Right forelimb (tissue), 1 donor: ENCODE results near the gene PIH1D1.

Experiments
- DNase-seq: peaks from one replicate; pipeline ENCODE4 v3.0.0-alpha.2; 2018

Gene PIH1D1

DNA sequence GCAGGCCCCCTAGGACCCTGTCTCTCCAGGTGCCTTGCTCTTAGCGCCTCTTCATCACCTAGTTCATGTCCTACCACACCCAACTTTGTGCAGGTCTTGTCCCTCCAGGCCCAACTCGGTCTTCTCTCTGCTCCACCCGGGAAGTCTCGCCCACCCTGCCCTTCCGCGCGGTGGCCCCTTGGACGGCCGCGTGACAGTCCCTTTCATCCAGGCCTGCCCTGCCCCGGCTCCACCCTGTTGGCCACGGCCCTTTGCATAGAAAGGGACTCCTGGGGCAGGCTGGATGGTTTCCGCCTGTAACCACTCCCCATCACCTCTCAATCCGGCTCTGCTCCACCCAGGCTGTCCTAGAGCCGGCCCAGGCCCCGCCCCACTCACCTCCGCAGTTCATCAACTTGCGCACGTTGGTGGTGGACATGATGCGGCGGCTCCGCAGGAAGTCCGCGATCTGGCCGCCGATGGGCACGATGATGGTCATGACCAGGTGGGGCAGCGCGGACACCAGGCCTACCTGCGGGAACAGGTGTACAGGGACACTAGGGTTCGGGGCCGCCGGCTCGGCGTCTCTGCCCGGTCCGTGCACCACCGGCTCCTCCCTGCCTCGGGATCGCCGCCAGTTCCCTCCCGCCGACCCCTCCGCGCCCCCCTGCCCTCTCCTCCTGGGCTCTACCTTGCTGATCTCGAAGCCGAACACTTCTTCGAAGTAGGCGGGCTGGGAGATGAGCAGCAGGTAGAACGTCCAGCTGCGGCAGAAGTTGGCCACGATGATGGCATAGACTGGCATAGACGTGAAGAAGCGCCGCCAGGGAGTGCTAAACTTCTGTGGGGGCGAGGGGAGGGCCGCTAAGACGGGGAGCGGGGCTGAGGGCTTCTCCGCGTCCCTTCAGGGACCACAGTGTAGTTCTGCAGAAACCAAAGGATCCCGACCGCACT, 19.2 kb downstream of the PIH1D1 start:
- no peak for DNase-seq

DNA sequence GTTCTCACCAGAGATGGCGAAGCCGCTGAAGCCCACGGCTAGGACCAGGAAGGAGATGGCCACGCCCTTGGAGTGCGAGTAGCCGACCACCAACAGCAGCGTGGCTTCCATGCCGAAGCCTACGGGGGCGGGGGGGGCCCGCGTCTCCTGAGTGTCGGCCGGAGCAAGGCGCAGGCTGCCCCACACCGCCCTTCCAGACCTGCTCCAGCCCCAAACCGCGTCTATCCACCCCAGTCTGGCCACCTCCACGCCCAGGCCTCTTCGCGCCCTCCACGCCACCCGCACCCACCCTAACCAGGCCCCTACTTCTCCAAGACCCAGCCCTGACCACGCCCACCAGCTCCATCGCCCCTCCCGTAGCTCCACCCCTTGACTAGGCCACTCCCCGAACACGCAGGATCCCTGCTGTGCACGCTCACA, 20.3 kb downstream of the PIH1D1 start:
- no peak for DNase-seq

DNA sequence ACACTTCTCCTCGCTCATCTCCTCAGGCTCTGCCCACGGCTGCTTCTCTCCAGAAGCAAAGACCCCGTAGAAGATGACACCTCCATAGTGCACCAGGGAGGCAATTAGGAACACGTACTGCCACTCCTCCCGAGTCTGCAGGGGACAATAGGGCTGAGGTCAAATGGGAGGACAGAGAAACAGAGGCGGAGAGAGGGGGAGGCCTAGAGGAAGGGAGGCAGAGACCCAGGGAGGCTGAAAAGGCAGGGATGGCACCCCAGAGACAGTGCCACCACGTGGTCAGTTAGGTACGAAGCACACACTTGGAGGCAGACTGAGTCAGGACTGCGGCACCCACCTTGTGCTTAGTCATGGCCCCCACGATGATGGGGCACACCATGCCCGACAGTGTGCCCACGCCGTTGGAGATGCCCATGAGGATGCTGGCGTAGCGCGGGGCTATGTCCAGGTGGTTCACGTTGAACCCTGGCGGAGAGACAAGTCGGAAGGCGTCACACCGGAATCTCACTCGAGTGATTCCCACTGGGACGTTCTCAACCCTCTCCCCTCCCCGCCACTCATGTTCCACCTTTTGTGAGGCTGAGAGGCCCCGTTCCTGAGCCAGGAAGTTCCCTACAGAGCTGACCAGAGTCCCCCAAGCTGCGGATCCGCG, 20.8 kb downstream of the PIH1D1 start:
- DNase-seq, result no peak

DNA sequence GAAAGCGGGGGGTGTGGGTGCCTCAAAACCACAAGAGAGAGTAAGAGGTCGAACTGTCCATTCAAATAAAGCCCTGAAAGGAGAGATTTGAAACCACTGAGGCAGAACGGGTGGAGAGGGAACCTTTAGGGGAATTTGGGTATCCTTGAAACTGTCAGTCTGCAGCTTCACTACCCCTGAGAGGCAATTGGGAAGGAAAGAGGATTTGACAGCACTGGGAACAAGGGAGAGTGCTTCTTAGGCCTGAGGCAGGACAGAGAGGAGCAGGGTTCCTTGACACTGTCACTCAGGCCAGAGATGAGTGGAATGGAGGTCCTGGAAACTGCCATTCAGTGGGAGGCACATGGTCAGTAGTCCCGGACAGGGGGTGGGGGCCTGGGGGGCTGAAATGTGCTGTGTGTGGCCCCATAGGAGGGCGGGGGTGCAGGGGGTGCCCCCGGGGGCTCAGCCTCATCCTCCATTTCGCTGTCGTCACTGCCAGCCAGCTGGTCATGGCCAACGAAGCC, 21.4 kb downstream of the PIH1D1 start:
- no peak for DNase-seq

DNA sequence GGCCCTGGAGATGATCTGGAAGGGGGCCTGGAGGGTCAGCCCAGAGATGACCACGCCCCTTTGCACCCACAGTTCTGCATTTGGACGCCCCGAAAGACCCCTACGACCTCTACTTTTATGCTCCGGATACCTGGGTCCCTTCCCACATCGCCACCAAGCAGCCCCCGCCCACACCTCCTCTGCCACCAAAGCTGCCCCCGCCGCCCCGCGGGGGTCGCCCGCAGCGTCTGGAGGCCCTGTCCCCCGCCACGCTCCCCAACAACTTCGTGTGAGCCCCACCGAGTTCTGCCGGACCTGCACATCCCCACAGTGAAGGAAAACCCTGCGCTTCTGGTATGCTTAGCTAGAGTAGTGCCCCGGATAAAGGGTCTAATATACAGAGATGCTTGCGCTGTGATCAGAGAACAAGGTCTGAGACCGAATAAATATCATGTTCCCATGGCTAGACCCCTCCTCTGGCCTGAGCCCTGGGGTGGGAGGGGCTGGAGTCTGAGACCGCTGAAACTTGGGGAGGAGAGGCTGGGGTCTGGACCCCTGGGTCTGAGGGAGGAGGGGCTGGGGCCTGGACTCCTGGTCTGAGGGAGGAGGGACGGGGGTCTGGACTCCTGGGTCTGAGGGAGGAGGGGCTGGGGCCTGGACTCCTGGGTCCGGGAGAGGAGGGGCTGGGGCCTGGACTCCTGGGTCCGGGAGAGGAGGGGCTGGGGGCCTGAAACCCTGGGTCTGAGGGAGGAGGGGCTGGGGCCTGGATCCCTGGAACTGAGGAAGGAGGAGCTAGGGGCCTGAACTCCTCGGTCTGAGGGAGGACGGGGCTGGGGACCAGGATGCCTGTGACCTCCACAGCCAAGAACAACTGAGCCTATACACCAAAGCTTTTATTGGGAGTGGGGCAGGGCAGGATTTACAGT, 22.8 kb downstream of the PIH1D1 start:
- DNase-seq, result no peak

DNA sequence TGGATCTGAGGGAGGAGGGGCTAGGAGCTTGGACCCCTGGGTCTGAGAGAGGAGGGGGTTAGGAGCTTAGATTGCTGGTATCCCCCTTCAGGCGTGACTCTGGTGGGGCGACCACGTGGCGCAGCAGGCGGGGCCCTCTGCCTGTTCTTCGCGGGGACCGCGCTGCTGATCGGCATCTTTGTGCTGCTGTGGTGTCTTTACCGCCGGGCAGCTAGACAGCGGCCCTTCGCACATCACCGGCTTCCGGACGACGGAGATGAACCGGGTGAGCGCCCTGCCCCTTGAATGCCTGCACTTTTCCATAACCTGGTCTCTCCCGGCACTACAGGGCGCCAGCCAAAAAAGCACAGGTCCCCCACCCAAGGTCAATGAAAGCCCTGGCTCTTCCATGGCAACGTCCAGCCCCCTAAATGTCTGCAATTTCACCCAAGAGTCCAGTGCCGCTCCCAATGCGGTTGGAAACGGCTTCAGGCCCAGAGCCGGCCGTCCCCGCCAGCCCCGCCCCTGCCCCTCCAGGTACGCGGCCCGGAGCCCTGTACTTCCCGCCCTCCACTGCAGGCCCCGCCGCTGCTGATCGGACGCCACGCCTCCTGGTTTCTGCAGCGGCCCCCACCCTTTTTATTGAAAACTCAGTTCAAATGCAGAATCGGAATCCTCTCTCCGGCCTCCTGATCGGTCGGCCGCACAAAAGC, 23.6 kb downstream of the PIH1D1 start:
- no peak for DNase-seq

DNA sequence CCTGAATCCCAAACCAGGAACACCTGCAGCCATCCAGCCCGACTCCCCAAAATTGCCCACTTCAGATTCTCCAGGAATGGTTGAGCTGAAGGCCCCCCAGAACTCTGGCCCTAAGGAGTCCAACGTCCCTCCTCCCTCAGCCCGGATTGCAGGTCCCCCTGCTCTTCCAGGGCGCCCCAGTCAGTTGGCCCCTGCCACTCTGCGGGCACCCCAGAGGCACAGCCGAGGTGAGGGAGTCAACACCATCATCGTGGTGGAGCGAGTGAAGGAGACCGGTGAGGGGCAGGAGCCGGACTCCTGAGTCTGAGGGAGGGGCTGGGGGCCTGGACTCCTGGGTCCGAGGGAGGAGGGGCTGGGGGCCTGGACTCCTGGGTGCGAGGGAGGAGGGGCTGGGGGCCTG, 24.3 kb downstream of the PIH1D1 start:
- no peak for DNase-seq

DNA sequence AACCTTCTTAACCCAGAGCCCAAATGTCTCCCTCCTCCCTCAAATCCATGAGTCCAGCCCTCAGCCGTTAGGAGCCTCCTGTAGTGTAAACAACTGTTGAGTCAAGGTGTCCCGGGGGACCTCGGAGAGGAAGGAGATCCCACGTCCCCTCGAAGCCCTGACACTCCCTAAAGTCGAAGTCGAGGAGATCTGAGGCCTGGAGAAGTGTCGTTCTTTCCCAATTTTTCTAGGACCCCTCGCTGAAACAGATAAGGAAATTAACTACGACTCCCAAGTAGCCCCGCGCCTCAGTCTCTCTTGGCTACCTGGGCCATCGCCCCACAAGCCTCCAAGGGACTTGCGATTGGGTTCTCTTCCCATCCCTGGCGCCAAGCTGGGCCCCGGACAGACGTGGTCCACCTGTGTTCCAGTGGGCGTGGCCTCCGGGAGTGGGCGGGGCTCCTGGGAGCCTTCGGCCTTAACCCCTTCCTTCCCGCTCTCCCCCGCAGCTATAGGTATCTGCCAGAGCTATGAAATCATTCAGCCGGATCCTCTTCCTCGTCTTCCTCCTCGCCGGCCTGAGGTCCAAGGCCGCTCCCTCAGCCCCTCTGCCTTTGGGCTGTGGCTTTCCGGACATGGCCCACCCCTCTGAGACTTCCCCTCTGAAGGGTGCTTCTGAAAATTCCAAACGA, 25.6 kb downstream of the PIH1D1 start:
- DNase-seq, result no peak

DNA sequence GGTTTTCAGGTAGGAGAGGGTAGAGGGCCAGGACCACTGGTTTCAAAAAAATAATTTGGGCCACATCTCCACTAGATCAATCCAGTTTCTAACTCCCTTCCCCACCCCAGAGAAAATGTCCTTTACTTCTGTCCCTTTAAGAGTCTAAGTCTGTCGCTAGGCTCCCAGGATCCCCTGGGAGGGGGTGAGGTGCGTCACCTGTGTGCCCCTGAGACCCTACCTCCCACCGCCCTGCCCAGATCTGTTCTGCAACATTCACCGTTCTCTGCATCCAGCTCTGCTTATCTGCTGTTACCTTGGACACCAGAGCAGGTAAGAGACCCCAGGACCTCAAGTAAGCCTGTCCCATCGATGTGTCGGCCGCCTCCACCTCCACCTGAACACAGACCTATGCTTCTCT, 26.4 kb downstream of the PIH1D1 start, which contains the start of gene GFY:
GFY (plus strand) TSS at position 211 of the 400 bp plus-strand sequence. CDS start 1,043 bp downstream, outside the sequence.
- DNase-seq, result no peak

DNA sequence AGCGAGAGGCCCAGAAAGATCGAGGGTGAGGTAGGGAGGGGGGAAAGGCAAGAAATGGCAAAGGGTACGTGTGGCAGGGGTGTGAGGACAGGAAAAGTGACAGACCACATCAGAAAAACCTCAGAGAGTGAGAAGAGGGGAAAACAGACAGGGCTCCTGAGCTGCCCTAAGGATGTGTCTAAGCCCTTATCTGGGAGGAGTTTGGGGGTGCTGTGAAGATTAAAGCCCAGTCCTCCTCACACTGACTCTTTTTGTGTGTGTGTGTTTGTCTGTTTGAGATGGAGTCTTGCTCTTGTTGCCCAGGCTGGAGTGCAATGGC, 27.7 kb downstream of the PIH1D1 start:
- no peak for DNase-seq

DNA sequence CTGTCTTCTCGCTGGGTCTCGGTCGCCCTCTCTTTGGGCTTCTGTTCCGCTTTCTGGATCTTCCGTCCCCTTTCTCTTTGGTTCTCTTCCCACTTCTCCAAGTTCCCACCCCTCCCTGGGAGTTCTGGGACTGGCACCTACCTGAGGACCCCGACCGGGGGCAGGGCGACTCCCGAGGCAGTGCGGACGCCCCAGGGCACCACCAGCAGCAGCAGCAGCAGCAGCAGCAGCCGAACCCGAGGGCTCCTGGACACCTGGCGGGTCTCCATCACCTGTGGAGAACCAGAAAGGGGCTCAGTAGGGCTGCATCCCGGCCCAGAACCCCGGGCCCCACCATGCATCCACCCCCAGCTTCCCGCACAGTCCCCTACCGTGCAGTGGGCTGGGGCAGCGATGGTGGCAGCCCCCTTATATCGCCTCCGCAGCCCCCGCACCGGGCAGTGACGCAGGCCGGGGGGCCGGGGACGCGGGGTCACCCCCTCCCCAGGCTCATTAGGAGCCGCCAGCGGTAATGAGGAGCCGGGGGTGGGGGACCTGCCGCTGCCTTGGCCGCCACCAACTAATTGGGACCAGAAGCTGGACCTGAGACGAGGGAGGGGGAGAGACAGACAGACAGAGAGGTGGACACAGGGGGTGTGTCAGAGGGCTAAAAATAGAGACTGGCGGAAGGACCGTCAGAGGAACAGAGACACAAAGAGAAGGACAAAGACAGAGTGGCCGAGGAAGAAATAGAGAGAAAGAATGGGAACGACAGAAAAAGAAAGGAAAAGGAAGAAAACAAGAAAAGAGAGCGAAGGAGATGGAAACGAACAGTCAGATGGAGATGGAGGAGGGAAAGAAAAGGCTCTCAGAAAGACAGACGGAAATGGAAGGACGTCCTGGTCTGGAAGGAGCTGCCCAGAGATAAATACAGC, 28.3 kb downstream of the PIH1D1 start, which contains the start of gene PTH2:
PTH2 (minus strand) TSS at position 371 of the 914 bp plus-strand sequence; CDS start at position 269, 102 bp downstream.
- DNase-seq, result no peak

DNA sequence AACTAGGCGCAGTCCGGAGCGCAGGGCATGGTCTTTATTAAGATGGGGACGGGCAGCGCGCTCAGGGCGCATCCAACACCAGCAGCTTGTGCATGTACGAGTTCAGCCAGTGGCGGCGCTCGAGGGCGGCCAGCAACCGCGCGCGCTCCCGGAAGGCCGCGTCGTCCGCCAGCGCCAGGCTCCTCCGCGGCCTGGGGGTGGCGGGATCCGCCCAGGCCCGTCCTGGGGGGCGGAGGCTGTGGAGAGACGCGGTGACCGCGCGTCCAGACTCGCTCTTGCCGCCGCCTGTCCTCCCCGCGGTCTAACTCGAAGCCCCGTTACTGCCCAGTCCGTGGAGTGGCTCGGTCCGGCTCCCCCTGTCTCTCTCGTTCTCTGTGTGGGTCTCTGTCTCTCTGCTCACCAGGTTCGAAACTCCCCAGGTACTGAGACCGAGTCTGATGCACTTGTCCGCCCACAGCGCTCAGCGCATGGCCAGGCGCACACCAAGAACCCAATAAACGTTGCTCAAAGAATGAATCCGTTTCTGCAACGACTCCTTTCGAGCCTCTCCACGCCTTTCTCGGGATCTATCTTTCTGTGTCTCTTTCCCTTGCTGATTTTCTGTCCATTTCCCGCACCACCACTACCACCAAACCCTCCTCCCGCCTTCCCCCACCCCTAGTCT, 29.1 kb downstream of the PIH1D1 start:
- no peak for DNase-seq

DNA sequence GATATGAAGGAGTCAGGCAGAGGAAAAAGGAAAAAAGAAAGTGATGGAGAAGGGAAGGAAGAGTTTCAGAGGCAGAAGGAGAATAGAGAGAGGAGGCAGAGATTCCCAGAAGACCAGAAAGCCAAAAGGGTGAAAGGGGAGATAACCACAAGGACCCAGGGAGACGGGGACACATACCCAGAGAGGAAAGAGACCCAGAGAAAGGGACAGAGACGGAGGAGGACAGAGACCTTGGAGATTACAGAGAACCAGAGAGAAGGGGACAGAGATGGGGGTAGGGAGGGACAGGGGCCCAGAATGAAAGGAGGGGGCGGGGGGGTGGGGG, 29.8 kb downstream of the PIH1D1 start:
- no peak for DNase-seq

DNA sequence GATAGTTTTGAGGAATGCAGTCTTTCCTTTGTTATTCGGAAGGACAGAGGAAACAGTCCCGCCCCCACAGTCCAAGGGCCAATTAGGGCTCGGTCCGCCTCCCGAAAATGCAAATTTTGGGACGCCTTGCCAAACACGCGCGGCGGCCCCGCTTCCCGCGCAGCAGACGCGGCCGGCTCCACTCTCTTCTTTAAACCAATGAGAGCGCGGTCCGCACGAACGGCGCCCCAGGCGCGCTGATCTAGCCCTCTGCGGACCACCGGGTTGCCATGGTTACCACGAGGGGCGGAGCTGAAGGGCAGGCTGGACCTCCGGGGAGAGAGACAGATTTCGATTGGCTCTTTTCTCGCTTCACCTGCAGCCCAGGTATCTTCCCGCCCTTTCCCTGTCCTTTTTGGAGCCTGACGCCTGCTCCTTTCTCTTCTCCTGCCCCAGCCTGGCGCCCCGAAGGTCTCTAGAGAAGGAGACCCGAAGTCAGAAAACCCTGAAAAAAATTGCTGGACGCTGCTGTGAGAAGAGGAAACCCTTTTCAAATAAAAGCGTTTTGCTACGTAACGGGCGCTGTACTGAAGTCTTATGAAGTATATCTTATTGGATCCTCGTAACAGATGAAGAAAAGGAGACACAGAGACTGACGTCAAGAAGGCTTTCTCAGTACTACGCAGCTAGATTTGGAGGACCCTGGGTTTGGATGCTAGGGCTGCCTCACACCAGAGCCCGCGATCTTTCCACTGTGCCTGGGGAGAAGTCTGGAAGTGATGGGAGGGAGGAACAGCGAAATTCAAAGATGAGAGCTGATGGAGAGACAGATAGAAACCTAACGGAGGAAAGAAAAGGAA, 30.4 kb downstream of the PIH1D1 start:
- DNase-seq, result peak; percentile 69

DNA sequence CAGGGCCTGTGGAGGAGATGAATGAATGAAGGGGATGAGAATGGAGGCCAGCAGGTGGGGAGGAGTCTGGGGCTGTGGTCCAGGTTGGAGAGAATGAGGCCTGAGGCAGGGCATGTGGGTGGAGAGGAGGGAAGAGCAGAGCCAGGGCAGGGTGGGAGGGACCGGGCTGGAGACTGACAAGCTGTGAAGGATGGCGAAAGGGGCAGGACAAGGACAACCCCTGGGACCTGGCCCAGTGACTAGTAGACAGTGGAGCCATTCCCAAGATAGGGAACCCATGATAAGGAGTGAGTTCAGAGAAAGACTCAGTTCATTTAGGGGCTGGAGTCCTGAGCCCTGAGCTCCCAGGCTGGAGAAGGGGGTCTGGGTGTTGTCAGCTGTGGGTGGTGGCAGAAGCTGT, 31.4 kb downstream of the PIH1D1 start:
- DNase-seq, result no peak

DNA sequence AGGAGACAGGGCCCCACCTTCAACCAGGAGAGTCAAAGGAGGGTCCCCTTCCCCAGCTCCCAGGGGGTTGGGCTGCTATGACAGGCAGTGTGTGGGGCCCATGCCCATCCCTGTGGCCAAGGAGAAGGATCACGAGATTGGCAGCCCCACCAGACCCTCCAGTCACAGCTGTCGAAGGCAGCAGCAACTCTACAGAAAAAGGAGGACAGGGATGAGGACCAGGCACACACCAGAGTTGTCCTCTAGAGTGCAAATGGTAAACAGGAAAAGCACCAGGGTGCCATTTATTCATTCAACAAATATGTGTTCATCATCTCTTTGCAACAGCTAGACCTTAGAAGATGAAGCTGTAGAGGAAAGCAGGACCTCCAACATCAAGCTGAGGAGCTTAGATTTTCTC, 32.4 kb downstream of the PIH1D1 start:
- no peak for DNase-seq

DNA sequence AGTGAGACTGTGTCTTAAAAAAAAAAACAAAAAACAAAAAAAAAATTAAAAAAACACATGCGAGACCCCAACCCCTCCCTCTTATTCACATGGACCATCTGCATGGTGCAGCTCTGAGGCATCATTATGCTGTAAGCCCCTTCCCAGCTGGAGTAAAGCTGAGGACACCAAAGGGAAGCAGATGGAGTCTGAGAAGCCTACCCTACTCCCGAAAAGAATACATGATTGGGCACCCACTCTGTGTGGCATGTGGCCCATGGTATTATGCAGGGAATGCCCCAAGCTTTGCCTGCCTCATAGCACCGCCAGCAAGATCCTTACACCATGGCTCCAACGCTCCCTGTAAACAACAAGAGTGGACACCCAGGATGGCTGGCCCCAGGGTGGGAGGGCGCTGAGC, 33.1 kb downstream of the PIH1D1 start:
- no peak for DNase-seq

DNA sequence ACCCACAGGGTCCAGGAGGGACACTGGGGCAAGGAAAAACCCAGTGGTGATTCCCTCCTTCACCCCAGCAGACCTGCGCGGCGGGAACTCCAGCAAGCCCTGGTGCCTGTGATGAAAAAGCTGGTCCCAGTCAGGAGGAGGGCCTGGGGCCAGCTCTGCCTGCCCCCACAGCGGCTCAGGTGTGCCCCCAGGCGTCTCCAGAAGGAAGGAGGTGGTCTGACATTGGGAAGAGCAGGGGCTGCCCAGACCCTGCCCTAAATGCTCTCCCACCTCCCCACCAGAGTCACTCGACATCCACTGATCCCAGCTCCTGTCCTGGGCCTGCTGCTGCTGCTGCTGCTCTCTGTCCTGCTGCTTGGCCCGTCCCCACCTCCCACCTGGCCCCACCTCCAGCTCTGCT, 34.5 kb downstream of the PIH1D1 start:
- DNase-seq, result no peak

DNA sequence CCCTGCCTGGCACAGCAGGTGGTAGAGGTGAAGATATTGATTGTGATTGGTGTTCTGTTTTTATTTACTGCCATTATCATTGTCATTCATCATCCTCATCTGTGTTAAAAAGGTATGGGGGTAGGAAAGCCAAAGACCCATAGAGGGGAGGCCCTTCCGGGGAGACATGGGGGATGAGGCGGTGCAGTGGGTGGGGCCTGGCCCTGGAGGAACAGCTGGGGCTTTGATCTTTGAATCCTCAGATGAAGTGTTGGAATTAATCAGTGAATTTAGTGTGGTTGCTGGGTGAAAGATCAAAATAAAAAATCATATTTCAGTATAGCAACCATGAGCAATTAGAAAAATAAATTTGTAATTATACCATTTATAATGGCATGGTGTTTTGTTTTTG, 35.8 kb downstream of the PIH1D1 start:
- no peak for DNase-seq
